K562 (cell line): Measurements from ENCODE around the gene AKAP13. TPM values are rescaled to one million over a fixed set of nuclear protein-coding genes. Genes with fewer than 3 reads are reported as not detected.
A peak's percentile ranks its signal among the peaks of the same experiment; 100 is the strongest.

Experiments used
- ATAC-seq: fragments of 200-7000 bp; cut with Tn5 transposase; 3 replicates; pipeline ENCODE4 v1.9.1; 2020; ENCODE audit warnings: moderate library complexity
- BruUV-seq: library from RNA; stranded (reverse); fragments of 400-500 nt; replicated peaks from 2 replicates; lab custom pipeline; 2021; lab: Mats Ljungman, UMichigan
- CTCF ChIA-PET: fragments of 300-600 bp; formaldehyde crosslinking; extraction: SDS; loops from one replicate; lab custom pipeline; 2021; ENCODE audit warnings: low intra/inter-chr PET ratio; lab: Yijun Ruan, JAX
- POLR2A ChIA-PET: fragments of 300-600, 350-650 bp; sonication (Branson Sonifier 250); formaldehyde crosslinking; extraction: SDS; loops from one replicate; lab custom pipeline; 2021; ENCODE audit warnings: antibody characterized with exemption, inconsistent platforms; lab: Yijun Ruan, JAX
- DNase-seq, 4 experiments: peaks; one replicate each; pipeline versions ENCODE4 v3.0.0 to v3.0.0-alpha.2; 2011 to 2018; ENCODE audit warnings: low spot score in 3 of 4, mixed read lengths in 3 of 4; ENCODE audit errors: extremely low read depth in 1 of 4
- FAIRE-seq: peaks from 2 replicates; lab custom pipeline; 2011; peaks lifted over from hg19 to GRCh38; lab: Jason Lieb, UNC
- H2AFZ ChIP-seq: 2 replicates; pipeline ENCODE4 v1.6.0; 2011; ENCODE audit warnings: low read depth, low read length, control low read depth, inconsistent platforms
- H3K27ac ChIP-seq: fragments of 200-600 bp; 3 replicates; pipeline ENCODE4 v1.8.0; 2011; ENCODE audit warnings: low read depth, mild to moderate bottlenecking, control low read depth, inconsistent platforms, low read length, moderate library complexity, mixed read lengths; ENCODE audit errors: extremely low read depth
- H3K27me3 ChIP-seq, 2 experiments: fragments of 300-600 bp in 1 of 2; 2 replicates in 1 of 2; 3 replicates in 1 of 2; pipeline versions ENCODE4 v1.6.0 to v1.8.0; 2011; ENCODE audit warnings: inconsistent platforms in 2 of 2, low read length in 2 of 2, mild to moderate bottlenecking in 1 of 2, mixed read lengths in 1 of 2, moderate library complexity in 1 of 2; ENCODE audit not compliant: control insufficient read depth in 2 of 2, insufficient read depth in 2 of 2
- H3K36me3 ChIP-seq: fragments of 300-600 bp; 3 replicates; pipeline ENCODE4 v1.8.0; 2011; ENCODE audit warnings: mild to moderate bottlenecking, low read length, inconsistent platforms; ENCODE audit not compliant: control insufficient read depth, insufficient read depth
- H3K4me1 ChIP-seq, 2 experiments: fragments of 200-600 bp in 1 of 2; replicated peaks in 1 of 2; 2 replicates in 1 of 2; 3 replicates in 1 of 2; pipeline versions ENCODE4 v1.5.1 to v1.8.0; 2011; ENCODE audit warnings: inconsistent platforms in 2 of 2, low read length in 2 of 2, mild to moderate bottlenecking in 1 of 2, mixed read lengths in 1 of 2, moderate library complexity in 1 of 2; ENCODE audit not compliant: control insufficient read depth in 2 of 2, insufficient read depth in 2 of 2
- H3K4me2 ChIP-seq: 2 replicates; pipeline ENCODE4 v1.6.1; 2011; ENCODE audit warnings: low read length, control low read depth, inconsistent platforms, mixed read lengths; ENCODE audit not compliant: insufficient read depth
- H3K4me3 ChIP-seq: fragments of 200-600 bp; sonication (generic), shearing (Covaris generic); 2 replicates; pipeline ENCODE4 v1.5.1; 2016; ENCODE audit warnings: control low read depth, inconsistent platforms
- H3K79me2 ChIP-seq: fragments of 200-600 bp; 3 replicates; pipeline ENCODE4 v1.8.0; 2011; ENCODE audit warnings: low read length, inconsistent platforms; ENCODE audit not compliant: control insufficient read depth, insufficient read depth
- H3K9ac ChIP-seq, 2 experiments: 2 replicates each; pipeline versions ENCODE4 v1.6.0 to v1.6.1; 2011; ENCODE audit warnings: low read depth in 2 of 2, low read length in 2 of 2, control low read depth in 1 of 2, inconsistent platforms in 1 of 2, mild to moderate bottlenecking in 1 of 2, mixed read lengths in 1 of 2; ENCODE audit not compliant: insufficient read depth in 1 of 2
- H3K9me1 ChIP-seq: one replicate; pipeline ENCODE4 v1.6.0; 2011; ENCODE audit warnings: inconsistent platforms, mild to moderate bottlenecking, low read length, moderate library complexity; ENCODE audit not compliant: control insufficient read depth, insufficient read depth
- H3K9me3 ChIP-seq: replicated peaks from 2 replicates; pipeline ENCODE4 v1.5.1; 2011; ENCODE audit warnings: low read depth, low read length, inconsistent platforms; ENCODE audit not compliant: control insufficient read depth, insufficient read depth
- H4K20me1 ChIP-seq: replicated peaks from 2 replicates; pipeline ENCODE4 v1.6.1; 2011; ENCODE audit warnings: low read length, inconsistent platforms, mixed read lengths; ENCODE audit not compliant: control insufficient read depth, insufficient read depth
- HNRNPH1 ChIP-seq: fragments of 200-400 bp; formaldehyde crosslinking; optimal IDR thresholded peaks from 2 replicates; pipeline ENCODE3; 2017; ENCODE audit warnings: low read depth, mild to moderate bottlenecking, low read length, moderate library complexity
- PHF8 ChIP-seq: fragments of 200-600 bp; sonication (generic); IDR thresholded peaks from 2 replicates; pipeline ENCODE4 v1.6.1; 2012; ENCODE audit warnings: mixed run types, mild to moderate bottlenecking, inconsistent platforms, low read length, moderate library complexity, borderline replicate concordance
- SP1 ChIP-seq: sonication (generic); formaldehyde crosslinking; IDR thresholded peaks from 2 replicates; pipeline ENCODE4 v1.8.1; 2022; ENCODE audit warnings: mild to moderate bottlenecking, missing genetic modification reagents
- TAF9B ChIP-seq: fragments of 450-650 bp; IDR thresholded peaks from 2 replicates; pipeline ENCODE4 v1.6.1; 2018; ENCODE audit warnings: mild to moderate bottlenecking; ENCODE audit not compliant: partially characterized antibody
- TFE3 ChIP-seq: fragments of 450-650 bp; formaldehyde crosslinking; IDR thresholded peaks from 2 replicates; pipeline ENCODE4 v1.4.0; 2020; ENCODE audit warnings: mild to moderate bottlenecking, mixed read lengths
- WGBS: fragments of 100-300 bp; shearing (Covaris generic); methylation state at CpG from one replicate; pipeline ENCODE4 v1.1.6; 2016; ENCODE audit warnings: low coverage, mixed read lengths; ENCODE audit not compliant: insufficient coverage; ENCODE audit errors: missing lambda C conversion rate; 5-methylcytosine and 5-hydroxymethylcytosine counted together
- in situ Hi-C: fragments of 300-500 bp; cut with MboI; formaldehyde crosslinking; loops from 4 replicates; pipeline ENCODE4 v1.15.0; 2018; ENCODE audit warnings: inconsistent platforms, mixed read lengths
- intact Hi-C: fragments of 100-400 bp; cut with micrococcal nuclease; formaldehyde crosslinking; loops from 2 replicates; pipeline ENCODE4 v1.14.2; 2022
- polyA plus RNA-seq, 8 experiments: library from polyadenylated mRNA; depleted of rRNA in 4 of 8; stranded (reverse) in 5 of 8; unstranded in 3 of 8; fragments of >200 nt; fragmentation: Nextera tagmentation in 2 of 8; fragmentation: Illumina TruSeq in 1 of 8; extraction: Ambion mirVana in 2 of 8; extraction: Trizol in 1 of 8; gene quantifications; 2 replicates each; pipeline versions ENCODE4 v1.2.1 to v1.2.3, GENCODE V29; 2011 to 2014; ENCODE audit warnings: inconsistent platforms in 1 of 8, missing spikeins in 1 of 8
- total RNA-seq, 7 experiments: library from RNA; depleted of rRNA in 6 of 7; stranded (reverse); fragments of >200 nt in 6 of 7; fragmentation: Illumina TruSeq in 2 of 7; extraction: Trizol in 2 of 7; gene quantifications; 2 replicates each; pipeline versions ENCODE4 v1.2.1 to v1.2.3, GENCODE V29; 2011 to 2021; ENCODE audit warnings: low replicate concordance in 1 of 7
- TF ChIP-seq, protein P1 (sequence below): fragments of 450-650 bp; formaldehyde crosslinking; IDR thresholded peaks from 2 replicates; pipeline ENCODE4 v1.4.0; 2022; ENCODE audit warnings: missing genetic modification characterization

Gene AKAP13
- total and polyA plus RNA-seq, 9 of the 15 experiments (the other 6 are each of a cell fraction or from before 2014, with no cell fraction given), result 0.03 to 1.7 (median 0.42) TPM

GRCh38 chr15:85571780-85572179 is 191.4 kb downstream of the AKAP13 start (continued):
- TF ChIP-seq TAF9B, result no peak

DNA sequence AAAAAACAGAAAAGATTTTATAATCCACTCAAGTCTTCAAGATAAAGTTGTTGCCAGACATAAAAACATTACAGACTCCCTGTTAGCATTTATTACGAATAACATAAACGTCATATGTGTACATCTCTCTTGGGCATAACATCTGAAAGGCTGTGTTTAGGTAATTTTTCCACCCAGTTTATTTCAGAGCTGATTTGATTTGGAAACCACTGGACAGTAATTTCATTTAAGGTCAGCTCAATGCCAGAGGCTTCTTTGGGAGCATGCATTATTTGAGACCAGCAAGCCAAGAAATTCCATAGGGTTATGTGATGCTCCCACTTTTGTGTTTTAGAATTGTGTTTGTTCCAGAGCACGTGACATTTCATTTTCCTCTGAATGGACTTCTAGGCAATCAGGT is 196.0 kb downstream of the AKAP13 start:
- Histone ChIP-seq H3K9me3 (no peaks in the 10 kb centered on the region), H3K4me3 (no peak overlapping the region), H3K4me1 (no peaks in the 10 kb centered on the region), H4K20me1 (no peaks in the 10 kb centered on the region), H3K9ac (no peak overlapping the region), H3K27me3 (no peaks in the 10 kb centered on the region; a peak in 1 of 5 replicates)
- BruUV-seq, result no TSS peak
- POLR2A ChIA-PET, result interaction anchor here (0.6 kb wide), 1 partner anchor 14 kb away, joined by 4 read pairs; no protein-coding TSS in a partner anchor
- ATAC-seq, result no peak
- no peak for DNase-seq
- 0% methylated on average over 3 of the region's 3 CpGs for WGBS
- FAIRE-seq, result no peak
- TF ChIP-seq, protein P1, sequence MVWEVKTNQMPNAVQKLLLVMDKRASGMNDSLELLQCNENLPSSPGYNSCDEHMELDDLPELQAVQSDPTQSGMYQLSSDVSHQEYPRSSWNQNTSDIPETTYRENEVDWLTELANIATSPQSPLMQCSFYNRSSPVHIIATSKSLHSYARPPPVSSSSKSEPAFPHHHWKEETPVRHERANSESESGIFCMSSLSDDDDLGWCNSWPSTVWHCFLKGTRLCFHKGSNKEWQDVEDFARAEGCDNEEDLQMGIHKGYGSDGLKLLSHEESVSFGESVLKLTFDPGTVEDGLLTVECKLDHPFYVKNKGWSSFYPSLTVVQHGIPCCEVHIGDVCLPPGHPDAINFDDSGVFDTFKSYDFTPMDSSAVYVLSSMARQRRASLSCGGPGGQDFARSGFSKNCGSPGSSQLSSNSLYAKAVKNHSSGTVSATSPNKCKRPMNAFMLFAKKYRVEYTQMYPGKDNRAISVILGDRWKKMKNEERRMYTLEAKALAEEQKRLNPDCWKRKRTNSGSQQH (CRISPR knock-in tag), result no peak
- no peak for TF ChIP-seq HNRNPH1
- peak; percentile 26 for TF ChIP-seq TFE3 (CRISPR knock-in tag)
- TF ChIP-seq PHF8, result no peak
- no peak for TF ChIP-seq SP1 (CRISPR knock-in tag)
- TF ChIP-seq, all 486 proteins: peak for 1
- Histone ChIP-seq H3K36me3 (no peaks in the 10 kb centered on the region), H3K27ac (no peak overlapping the region), H3K9me1 (no peaks in the 10 kb centered on the region), H3K4me2 (no peak overlapping the region), H2AFZ (no peak overlapping the region), H3K79me2 (no peaks in the 10 kb centered on the region)
- intact Hi-C loops (no loop called here), in situ Hi-C loops (no loop called here)
- CTCF ChIA-PET, result no interaction called here
